ENCODE data around the gene PYHIN1.
"Not testable (repeated sequence)": the region's sequence is repeated elsewhere in the genome, so short reads cannot be mapped to it uniquely, and the experiment has no call there.

GRCh38 chr1:159011001-159011400, 79.6 kb downstream of the PYHIN1 start:
- TF ChIP-seq CTCF, POLR2A, POLR2AphosphoS5 (IDR thresholded peaks at IDR 0.05): not testable (repeated sequence)
